GM06990 (cell line): ENCODE measurements around the gene GNB1.

Experiments
- DNase-seq: peaks from one replicate; pipeline ENCODE4 v3.0.0-alpha.2; 2011; ENCODE audit not compliant: insufficient read length; ENCODE audit errors: extremely low read depth
- H3K27me3 ChIP-seq: replicated peaks from 2 replicates; pipeline ENCODE4 v1.6.0; 2011; ENCODE audit warnings: low read length; ENCODE audit not compliant: control insufficient read depth, insufficient read depth
- H3K36me3 ChIP-seq: 2 replicates; pipeline ENCODE4 v1.5.1; 2011; ENCODE audit warnings: low read length; ENCODE audit not compliant: control insufficient read depth, insufficient read depth
- H3K4me3 ChIP-seq: replicated peaks from 2 replicates; pipeline ENCODE4 v1.5.1; 2011; ENCODE audit warnings: low read depth, mild to moderate bottlenecking, control low read depth, low read length
- TF ChIP-seq, protein P1 (sequence below): IDR thresholded peaks from 2 replicates; pipeline ENCODE4 v1.5.1; 2011; ENCODE audit warnings: low read length, control low read depth, mild to moderate bottlenecking, inconsistent platforms; ENCODE audit not compliant: insufficient read depth, poor library complexity, severe bottlenecking

GNB1 gene

DNA sequence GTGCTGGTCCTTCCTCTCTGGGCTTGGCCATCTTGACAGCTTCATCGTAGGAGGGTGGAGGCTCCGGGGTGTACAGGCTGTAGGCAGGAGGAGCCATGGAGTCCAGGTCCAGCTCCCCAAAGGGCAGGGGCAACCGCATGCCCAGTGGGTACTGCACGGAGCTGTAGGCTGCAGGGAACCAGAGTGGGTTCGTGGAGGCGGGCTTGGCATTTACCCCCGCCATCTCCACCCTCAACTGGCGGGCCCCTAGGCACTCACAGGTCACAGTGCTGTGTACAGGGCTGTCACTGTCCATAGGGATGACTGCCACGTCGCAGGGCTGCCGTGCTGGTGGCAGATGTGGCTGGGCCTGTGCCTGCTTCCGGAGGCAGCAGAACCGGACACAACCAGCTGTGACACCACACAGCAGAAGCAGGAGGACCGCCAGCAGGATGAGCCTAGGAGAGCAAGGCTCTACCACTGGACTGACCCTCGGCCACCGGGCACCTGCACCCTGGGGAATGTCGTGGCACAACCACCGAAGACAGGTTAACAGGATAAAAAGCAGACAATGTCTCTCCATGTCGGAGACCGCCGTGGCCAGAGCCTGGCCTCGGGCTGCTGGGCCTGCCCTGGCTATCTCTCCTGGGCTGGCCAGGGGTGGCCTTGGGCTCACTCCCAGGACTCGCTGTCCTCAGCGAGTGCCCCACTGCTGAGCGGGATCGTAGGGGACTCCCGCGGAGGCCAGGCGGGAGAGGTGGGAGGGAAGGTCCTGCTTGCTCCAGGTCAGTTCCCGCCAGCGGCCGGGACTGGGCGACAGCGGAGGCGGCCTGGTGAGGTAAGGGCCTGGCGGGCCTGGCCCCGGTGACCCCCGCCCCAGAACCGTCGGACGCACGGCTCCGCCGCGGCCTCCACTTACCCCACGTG is 27.4 kb upstream of the GNB1 start:
- no peak for DNase-seq
- H3K27me3 ChIP-seq = no peaks in the 10 kb centered on the region; the same call in 1 of the 2 replicates
- TF ChIP-seq, protein P1, sequence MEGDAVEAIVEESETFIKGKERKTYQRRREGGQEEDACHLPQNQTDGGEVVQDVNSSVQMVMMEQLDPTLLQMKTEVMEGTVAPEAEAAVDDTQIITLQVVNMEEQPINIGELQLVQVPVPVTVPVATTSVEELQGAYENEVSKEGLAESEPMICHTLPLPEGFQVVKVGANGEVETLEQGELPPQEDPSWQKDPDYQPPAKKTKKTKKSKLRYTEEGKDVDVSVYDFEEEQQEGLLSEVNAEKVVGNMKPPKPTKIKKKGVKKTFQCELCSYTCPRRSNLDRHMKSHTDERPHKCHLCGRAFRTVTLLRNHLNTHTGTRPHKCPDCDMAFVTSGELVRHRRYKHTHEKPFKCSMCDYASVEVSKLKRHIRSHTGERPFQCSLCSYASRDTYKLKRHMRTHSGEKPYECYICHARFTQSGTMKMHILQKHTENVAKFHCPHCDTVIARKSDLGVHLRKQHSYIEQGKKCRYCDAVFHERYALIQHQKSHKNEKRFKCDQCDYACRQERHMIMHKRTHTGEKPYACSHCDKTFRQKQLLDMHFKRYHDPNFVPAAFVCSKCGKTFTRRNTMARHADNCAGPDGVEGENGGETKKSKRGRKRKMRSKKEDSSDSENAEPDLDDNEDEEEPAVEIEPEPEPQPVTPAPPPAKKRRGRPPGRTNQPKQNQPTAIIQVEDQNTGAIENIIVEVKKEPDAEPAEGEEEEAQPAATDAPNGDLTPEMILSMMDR = no peak
- H3K36me3 ChIP-seq = no peaks in the 10 kb centered on the region
- peak overlapping the region; percentile 56 for H3K4me3 ChIP-seq

GRCh38 chr1:1917304-1917976 is 26.6 kb upstream of the GNB1 start:
- TF ChIP-seq, protein P1 = no peak
- no peak for DNase-seq
- no peaks in the 10 kb centered on the region for H3K36me3 ChIP-seq

DNA sequence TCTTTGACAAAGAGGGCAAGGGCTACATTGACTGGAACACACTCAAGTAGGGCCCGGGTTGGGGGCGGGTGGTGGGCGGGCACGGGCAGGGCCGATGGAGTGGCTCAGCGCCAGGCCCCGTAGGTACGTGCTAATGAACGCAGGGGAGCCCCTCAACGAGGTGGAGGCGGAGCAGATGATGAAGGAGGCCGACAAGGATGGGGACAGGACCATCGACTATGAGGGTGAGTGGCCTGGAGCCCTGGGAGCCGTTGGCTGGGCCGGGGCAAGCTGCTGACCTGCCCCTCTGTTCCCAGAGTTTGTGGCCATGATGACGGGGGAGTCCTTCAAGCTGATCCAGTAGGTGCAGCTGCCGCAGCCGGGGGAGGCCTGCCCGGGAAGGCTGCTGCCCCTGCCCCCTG is 26.0 kb upstream of the GNB1 start:
- Histone ChIP-seq H3K4me3 (no peak overlapping the region), H3K36me3 (no peaks in the 10 kb centered on the region), H3K27me3 (no peaks in the 10 kb centered on the region; the same call in 1 of the 2 replicates)
- TF ChIP-seq, protein P1 = no peak
- no peak for DNase-seq

More at GRCh38 chr1:1917304-1917976, 26.6 kb upstream of the GNB1 start:
- Histone ChIP-seq H3K27me3 (no peaks in the 10 kb centered on the region; the same call in 1 of the 2 replicates), H3K4me3 (no peak overlapping the region)

DNA sequence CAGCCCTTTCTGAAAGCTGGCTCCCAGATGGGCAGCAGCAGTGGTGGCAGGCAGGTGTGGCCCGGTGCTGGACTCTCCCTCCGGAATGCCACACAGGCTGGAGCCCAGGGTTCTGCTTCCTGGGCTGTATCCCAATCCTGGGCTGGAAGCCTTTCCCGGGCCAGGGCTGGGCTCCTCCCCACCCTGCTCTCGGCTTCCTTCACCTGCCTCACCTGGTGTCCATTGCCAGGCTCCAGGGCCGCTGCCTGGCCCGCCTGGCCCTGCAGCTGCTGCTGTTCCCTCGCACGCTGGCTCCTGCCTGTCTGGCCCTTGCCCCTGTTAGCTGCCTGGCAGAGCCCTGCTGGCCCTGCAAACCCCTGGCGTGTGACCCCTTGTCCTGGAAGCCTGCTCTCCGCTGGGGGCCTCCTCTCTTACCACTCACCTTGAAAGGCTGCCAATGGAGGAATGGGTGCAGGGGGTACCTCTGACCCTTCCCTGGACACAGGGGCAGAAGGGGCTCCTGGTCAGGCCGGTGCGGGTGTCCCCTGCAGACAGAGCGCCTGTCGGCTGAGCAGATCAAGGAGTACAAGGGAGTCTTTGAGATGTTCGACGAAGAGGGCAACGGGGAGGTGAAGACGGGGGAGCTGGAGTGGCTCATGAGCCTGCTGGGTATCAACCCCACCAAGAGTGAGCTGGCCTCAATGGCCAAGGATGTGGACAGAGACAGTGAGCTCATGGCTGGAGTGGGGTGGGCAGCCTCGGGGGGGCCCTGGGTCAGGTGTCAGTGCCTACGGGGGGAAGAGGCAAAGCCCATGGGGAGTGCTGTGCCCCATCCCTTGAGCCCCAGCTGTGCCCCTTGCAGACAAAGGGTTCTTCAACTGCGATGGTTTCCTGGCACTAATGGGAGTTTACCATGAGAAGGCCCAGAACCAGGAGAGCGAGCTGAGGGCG is 25.3 kb upstream of the GNB1 start:
- TF ChIP-seq, protein P1 = no peak
- no peak overlapping the region for H3K4me3 ChIP-seq
- H3K36me3 ChIP-seq = no peaks in the 10 kb centered on the region
- no peak for DNase-seq
- no peaks in the 10 kb centered on the region; the same call in 1 of the 2 replicates for H3K27me3 ChIP-seq

DNA sequence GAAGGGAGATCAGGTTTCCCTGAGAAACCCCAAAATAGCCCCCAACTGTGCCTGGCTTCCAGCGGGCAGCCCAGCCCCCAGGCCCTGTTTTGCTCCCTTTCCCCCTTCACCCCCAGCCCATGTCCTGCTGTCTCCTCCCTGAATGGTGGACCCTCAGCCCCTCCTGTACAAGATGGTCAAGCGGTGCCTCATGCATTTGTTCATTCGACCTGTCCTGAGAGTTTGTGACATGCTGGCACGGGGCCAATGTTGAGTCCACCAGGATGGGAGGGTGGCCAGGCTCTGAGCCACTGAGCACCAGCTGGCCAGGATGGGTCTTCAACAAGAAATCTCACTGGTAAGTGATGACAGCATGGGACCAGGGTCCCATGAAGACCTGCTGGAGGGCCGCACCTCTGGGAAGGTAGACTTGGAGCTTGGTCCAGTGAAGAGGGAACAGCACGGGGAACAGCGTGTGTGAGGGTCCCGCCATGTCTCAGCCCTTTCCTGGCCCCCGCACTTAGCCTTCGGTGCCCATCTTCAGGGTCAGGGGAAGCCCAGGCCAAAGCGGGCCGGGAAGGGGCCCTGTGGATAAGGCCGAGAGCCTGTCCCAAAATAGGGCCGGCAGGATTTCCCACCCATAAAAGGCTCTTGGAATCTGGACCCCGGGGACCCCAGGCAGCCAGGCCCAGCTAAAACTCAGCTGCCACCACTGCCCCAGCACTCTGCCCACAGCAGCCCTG is 24.2 kb upstream of the GNB1 start, which contains the start of gene CALML6:
CALML6 (plus strand) TSS at position 290 of the 722 bp plus-strand sequence; CDS start at position 311, 21 bp downstream.
- Histone ChIP-seq H3K27me3 (no peaks in the 10 kb centered on the region; the same call in 1 of the 2 replicates), H3K4me3 (no peak within 1 kb of the TSS), H3K36me3 (no peaks in the 10 kb centered on the region)
- DNase-seq = no peak
- TF ChIP-seq, protein P1 = no peak
